ENCODE measurements around the gene CADM1.

- TF ChIP-seq EZH2 (IDR thresholded peaks at IDR 0.05) (no peak), POLR2AphosphoS5 (IDR thresholded peaks at IDR 0.05; ENCODE audit: borderline replicate concordance, low read depth, low read length) (no peak)
These were observed 381.9 kb downstream of the CADM1 start for GRCh38 chr11:115122274-115122673.

Measured in SK-N-MC (cell line).